Type B pancreatic cell (in vitro differentiated cells): ENCODE measurements around the gene OR13A1. TPM values are rescaled to one million over a fixed set of nuclear protein-coding genes. Genes with fewer than 3 reads are reported as not detected.
"Not testable (repeated sequence)": the region's sequence is repeated elsewhere in the genome, so short reads cannot be mapped to it uniquely, and the experiment has no call there.

Source experiments
- DNase-seq: peaks from one replicate; pipeline ENCODE4 v3.0.0; 2021; ENCODE audit warnings: mixed read lengths; ENCODE audit not compliant: unreplicated experiment; ENCODE audit errors: extremely low spot score
- H3K27ac Mint-ChIP-seq: 2 replicates; pipeline ENCODE4 v1.8.0; 2021; ENCODE audit warnings: mild to moderate bottlenecking, mixed read lengths
- H3K27me3 Mint-ChIP-seq: 2 replicates; pipeline ENCODE4 v1.8.0; 2021; ENCODE audit warnings: mixed read lengths
- H3K36me3 Mint-ChIP-seq: 2 replicates; pipeline ENCODE4 v1.8.0; 2021; ENCODE audit warnings: mixed read lengths
- H3K4me1 Mint-ChIP-seq: one replicate; pipeline ENCODE4 v1.8.0; 2021; ENCODE audit warnings: mixed read lengths; ENCODE audit not compliant: unreplicated experiment
- H3K4me3 Mint-ChIP-seq: 2 replicates; pipeline ENCODE4 v1.8.0; 2021; ENCODE audit warnings: mild to moderate bottlenecking, mixed read lengths
- H3K9me3 Mint-ChIP-seq: 2 replicates; pipeline ENCODE4 v1.8.0; 2021; ENCODE audit warnings: mixed read lengths
- long read RNA-seq: library from polyadenylated mRNA; unstranded; transcript quantifications from one replicate; pipeline ENCODE4 v2.0.0, GENCODE V29; 2020
- total RNA-seq: library from RNA; stranded (reverse); gene quantifications from 2 replicates; pipeline ENCODE4 v1.2.1, GENCODE V29; 2021; ENCODE audit warnings: low replicate concordance
- TF ChIP-seq, protein P1 (sequence below): fragments of 200-600 bp; sonication (generic); conservative IDR thresholded peaks from 2 replicates; pipeline ENCODE4 v1.5.0; 2021; ENCODE audit warnings: antibody characterized with exemption, mild to moderate bottlenecking

Gene OR13A1, protein sequence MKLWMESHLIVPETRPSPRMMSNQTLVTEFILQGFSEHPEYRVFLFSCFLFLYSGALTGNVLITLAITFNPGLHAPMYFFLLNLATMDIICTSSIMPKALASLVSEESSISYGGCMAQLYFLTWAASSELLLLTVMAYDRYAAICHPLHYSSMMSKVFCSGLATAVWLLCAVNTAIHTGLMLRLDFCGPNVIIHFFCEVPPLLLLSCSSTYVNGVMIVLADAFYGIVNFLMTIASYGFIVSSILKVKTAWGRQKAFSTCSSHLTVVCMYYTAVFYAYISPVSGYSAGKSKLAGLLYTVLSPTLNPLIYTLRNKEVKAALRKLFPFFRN
- 0.14 TPM in 2 replicates for total RNA-seq
- long read RNA-seq: 0 reads

DNA sequence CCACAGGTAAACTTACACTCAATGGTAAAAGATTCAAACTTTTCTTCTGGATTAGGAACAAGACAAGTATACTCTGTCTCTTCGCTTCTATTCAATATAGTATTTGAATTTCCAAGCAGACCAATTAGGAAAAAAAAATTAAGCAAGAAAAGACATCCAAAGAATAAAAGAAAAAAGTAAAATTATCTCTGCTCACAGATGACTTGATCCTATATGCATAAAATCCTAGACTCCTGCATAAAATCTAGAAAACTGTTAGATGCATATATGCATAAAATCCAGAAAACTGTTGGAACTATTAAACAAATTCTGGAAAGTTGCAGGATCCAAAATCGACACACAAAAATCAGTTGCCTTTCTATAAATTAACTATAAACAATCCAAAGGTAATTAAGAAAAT is at the start of gene OR13A1:
Gene OR13A1 (minus strand): TSS at position 101 of the 400 bp plus-strand sequence. CDS start 11,186 bp downstream, outside the sequence.
- no peak for DNase-seq
- no peaks in the 10 kb centered on the region for H3K9me3 Mint-ChIP-seq
- TF ChIP-seq, protein P1, sequence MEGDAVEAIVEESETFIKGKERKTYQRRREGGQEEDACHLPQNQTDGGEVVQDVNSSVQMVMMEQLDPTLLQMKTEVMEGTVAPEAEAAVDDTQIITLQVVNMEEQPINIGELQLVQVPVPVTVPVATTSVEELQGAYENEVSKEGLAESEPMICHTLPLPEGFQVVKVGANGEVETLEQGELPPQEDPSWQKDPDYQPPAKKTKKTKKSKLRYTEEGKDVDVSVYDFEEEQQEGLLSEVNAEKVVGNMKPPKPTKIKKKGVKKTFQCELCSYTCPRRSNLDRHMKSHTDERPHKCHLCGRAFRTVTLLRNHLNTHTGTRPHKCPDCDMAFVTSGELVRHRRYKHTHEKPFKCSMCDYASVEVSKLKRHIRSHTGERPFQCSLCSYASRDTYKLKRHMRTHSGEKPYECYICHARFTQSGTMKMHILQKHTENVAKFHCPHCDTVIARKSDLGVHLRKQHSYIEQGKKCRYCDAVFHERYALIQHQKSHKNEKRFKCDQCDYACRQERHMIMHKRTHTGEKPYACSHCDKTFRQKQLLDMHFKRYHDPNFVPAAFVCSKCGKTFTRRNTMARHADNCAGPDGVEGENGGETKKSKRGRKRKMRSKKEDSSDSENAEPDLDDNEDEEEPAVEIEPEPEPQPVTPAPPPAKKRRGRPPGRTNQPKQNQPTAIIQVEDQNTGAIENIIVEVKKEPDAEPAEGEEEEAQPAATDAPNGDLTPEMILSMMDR: no peak
- H3K36me3 Mint-ChIP-seq: no peaks in the 10 kb centered on the region
- no peak within 1 kb of the TSS for H3K4me3 Mint-ChIP-seq
- H3K27ac Mint-ChIP-seq: no peak within 1 kb of the TSS
- no peaks in the 10 kb centered on the region for H3K27me3 Mint-ChIP-seq
- no peaks in the 10 kb centered on the region for H3K4me1 Mint-ChIP-seq

GRCh38 chr10:45361983-45362799 is 46.8 kb upstream of the OR13A1 start:
- H3K9me3 Mint-ChIP-seq, DNase-seq, H3K27ac Mint-ChIP-seq, H3K4me1 Mint-ChIP-seq, H3K36me3 Mint-ChIP-seq: not testable (repeated sequence)
- Mint-ChIP-seq H3K4me3 (peak overlapping the region; percentile 13), H3K27me3 (peaks cover 14% of the 10 kb centered on the region)

DNA sequence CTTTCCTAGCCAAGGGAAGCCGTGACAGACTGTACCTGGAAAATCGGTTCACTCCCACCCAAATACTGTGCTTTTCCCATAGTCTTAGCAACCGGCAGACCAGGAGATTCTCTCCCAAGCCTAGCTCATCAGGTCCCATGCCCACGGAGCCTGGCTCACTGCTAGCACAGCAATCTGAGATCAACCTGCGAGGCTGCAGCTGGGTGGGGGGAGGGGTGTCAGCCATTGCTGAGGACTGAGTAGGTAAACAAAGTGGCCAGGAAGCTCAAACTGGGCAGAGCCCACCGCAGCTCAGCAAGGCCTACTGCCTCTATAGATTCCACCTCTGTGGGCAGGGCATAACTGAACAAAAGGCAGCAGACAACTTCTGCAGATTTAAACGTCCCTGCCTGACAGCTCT is 43.6 kb upstream of the OR13A1 start:
- not testable (repeated sequence) for H3K36me3 Mint-ChIP-seq, H3K27me3 Mint-ChIP-seq, H3K27ac Mint-ChIP-seq, H3K9me3 Mint-ChIP-seq, H3K4me1 Mint-ChIP-seq, H3K4me3 Mint-ChIP-seq, DNase-seq

DNA sequence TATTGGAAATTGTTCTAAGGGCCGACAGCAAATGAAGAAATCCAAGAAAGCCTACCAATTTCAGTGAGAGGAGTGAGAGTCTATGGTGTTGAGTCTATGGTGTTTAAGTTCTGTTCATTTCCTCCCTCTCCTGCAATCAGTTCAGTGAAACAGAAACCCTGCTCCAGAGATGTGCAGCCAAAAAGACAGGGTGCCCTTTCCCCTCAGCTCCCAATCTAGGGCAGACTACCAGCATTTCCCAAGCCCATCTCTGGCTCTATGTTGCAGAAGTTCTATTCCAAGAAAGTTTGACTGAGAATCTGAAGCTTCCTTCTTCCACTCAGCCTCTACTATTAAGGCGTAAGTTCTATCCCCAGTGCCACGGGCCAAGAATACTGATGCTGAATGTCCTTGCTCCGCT is 40.1 kb upstream of the OR13A1 start:
- Mint-ChIP-seq H3K4me1 (no peaks in the 10 kb centered on the region), H3K27me3 (peaks cover 11% of the 10 kb centered on the region), H3K27ac (no peak overlapping the region), H3K4me3 (no peak overlapping the region), H3K9me3 (no peaks in the 10 kb centered on the region), H3K36me3 (no peaks in the 10 kb centered on the region)
- TF ChIP-seq, protein P1: no peak
- DNase-seq: no peak

DNA sequence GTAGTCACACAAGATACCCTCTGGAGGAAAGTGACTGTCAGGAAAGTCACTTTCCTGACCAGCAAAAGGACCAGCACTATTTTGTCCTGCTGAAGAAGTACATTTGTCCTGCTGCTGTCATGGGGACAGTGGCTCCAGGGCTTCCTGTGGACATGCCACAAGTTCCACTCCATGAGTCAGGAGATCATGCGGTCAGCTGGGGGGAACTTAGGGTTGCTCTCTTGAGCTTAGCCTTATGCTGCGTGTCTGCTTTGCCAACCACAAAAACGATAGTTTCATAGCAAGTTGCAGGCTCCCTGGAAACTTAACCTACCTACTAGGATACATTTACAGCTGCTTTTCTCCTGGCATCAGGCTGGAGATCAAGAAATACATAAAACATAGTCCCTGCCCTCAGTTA is 38.9 kb upstream of the OR13A1 start:
- Mint-ChIP-seq H3K9me3 (no peaks in the 10 kb centered on the region), H3K27me3 (peaks cover 11% of the 10 kb centered on the region), H3K36me3 (no peaks in the 10 kb centered on the region), H3K4me3 (no peak overlapping the region), H3K27ac (no peak overlapping the region), H3K4me1 (no peaks in the 10 kb centered on the region)
- no peak for DNase-seq
- TF ChIP-seq, protein P1: no peak

GRCh38 chr10:45353186-45353585 is 37.8 kb upstream of the OR13A1 start:
- no peaks in the 10 kb centered on the region for H3K36me3 Mint-ChIP-seq
- H3K27me3 Mint-ChIP-seq: peaks cover 11% of the 10 kb centered on the region
- H3K4me3 Mint-ChIP-seq: no peak overlapping the region
- DNase-seq: no peak
- TF ChIP-seq, protein P1: no peak
- H3K27ac Mint-ChIP-seq: no peak overlapping the region
- H3K9me3 Mint-ChIP-seq: no peaks in the 10 kb centered on the region
- H3K4me1 Mint-ChIP-seq: no peaks in the 10 kb centered on the region

DNA sequence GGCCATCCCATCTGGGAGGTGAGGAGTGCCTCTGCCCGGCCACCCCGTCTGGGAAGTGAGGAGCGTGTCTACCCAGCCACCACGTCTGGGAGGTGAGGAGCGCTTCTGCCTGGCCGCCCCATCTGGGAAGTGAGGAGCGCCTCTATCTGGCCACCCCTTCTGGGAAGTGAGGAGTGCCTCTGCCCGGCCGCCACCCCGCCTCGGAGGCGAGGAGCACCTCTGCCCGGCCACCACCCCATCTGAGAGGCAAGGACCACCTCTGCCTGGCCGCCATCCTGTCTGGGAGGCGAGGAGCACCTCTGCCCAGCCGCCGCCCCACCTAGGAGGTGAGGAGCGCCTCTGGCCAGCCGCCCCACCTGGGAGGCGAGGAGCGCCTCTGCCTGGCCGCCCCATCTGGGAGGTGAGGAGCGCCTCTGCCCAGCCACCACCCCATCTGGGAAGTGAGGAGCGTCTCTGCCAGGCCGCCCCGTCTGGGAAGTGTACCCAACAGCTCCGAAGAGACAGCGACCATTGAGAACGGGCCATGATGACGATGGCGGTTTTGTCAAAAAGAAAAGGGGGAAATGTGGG is 32.9 kb upstream of the OR13A1 start:
- H3K27ac Mint-ChIP-seq, DNase-seq, H3K9me3 Mint-ChIP-seq, H3K27me3 Mint-ChIP-seq, H3K4me3 Mint-ChIP-seq, H3K36me3 Mint-ChIP-seq, H3K4me1 Mint-ChIP-seq: not testable (repeated sequence)

DNA sequence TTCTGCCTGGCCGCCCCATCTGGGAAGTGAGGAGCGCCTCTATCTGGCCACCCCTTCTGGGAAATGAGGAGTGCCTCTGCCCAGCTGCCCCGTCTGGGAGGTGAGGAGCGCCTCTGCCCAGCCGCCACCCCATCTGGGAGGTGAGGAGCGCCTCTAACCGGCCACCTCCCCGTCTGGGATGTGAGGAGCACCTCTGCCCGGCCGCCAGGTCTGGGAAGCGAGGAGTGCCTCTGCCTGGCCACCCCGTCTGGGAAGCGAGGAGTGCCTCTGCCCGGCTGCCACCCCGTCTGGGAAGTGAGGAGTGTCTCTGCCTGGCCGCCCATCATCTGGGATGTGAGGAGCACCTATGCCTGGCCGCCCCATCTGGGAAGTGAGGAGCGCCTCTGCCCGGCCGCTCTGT is 32.1 kb upstream of the OR13A1 start:
- H3K9me3 Mint-ChIP-seq: not testable (repeated sequence)

GRCh38 chr10:45346652-45347335 is 31.4 kb upstream of the OR13A1 start:
- H3K4me3 Mint-ChIP-seq, H3K27me3 Mint-ChIP-seq, H3K36me3 Mint-ChIP-seq, DNase-seq, H3K27ac Mint-ChIP-seq, H3K4me1 Mint-ChIP-seq, H3K9me3 Mint-ChIP-seq: not testable (repeated sequence)

More for the DNA sequence above, 32.1 kb upstream of the OR13A1 start:
- not testable (repeated sequence) for H3K4me3 Mint-ChIP-seq, H3K27ac Mint-ChIP-seq, H3K36me3 Mint-ChIP-seq, DNase-seq, H3K4me1 Mint-ChIP-seq, H3K27me3 Mint-ChIP-seq
